ENCODE results near the gene LAPTM4A. TPM values are rescaled to one million over a fixed set of nuclear protein-coding genes. Genes with fewer than 3 reads are reported as not detected.

Gene LAPTM4A
- total RNA-seq, 1 experiment from 2014 or later, result 131 TPM

- Histone ChIP-seq H3K4me2 (ENCODE audit: insufficient read depth, insufficient read length, low read length) (peak within 1 kb of the TSS; percentile 75), H2AFZ (ENCODE audit: low read length) (peak within 1 kb of the TSS; percentile 67), H4K8ac (replicated peaks; ENCODE audit: insufficient read length, low read depth, low read length) (no peak within 1 kb of the TSS), H3K14ac (ENCODE audit: insufficient read depth, low read length) (peak within 1 kb of the TSS; percentile 85; the same call in 1 of the 2 replicates), H3K18ac (ENCODE audit: insufficient read length, low read depth, low read length) (peak within 1 kb of the TSS; percentile 80), H3K9ac (ENCODE audit: extremely low read depth, insufficient read length, low read length) (peak within 1 kb of the TSS; percentile 79), H3T11ph (ENCODE audit: low read length) (peak within 1 kb of the TSS; percentile 53), H3K79me2 (ENCODE audit: insufficient read depth, low read length) (peaks cover 10% of the 10 kb centered on the region; the same call in 1 of the 2 replicates), H3K4ac (ENCODE audit: low read depth, low read length) (no peak within 1 kb of the TSS; the same call in 1 of the 2 replicates), H4K5ac (ENCODE audit: insufficient read length, low read depth, low read length) (no peak within 1 kb of the TSS), H3K27me3 (ENCODE audit: insufficient read depth, low read length) (no peaks in the 10 kb centered on the region), H3K56ac (ENCODE audit: insufficient read length, low read depth, low read length) (no peak within 1 kb of the TSS), H3K79me1 (ENCODE audit: insufficient read depth, low read depth, low read length, poor library complexity, severe bottlenecking) (no peaks in the 10 kb centered on the region), H2BK5ac (ENCODE audit: insufficient read length, low read length) (no peak within 1 kb of the TSS), H3K9me3 (ENCODE audit: control insufficient read depth, low read depth, low read length) (no peaks in the 10 kb centered on the region), H2BK12ac (ENCODE audit: insufficient read length, low read depth, low read length) (no peak within 1 kb of the TSS), H4K20me1 (ENCODE audit: control insufficient read depth, insufficient read depth, insufficient read length) (no peaks in the 10 kb centered on the region), H2AK5ac (ENCODE audit: insufficient read length, low read length) (no peak within 1 kb of the TSS), H3K23me2 (ENCODE audit: insufficient read length, low read depth, low read length, poor library complexity, severe bottlenecking) (peaks cover 6% of the 10 kb centered on the region), H3K4me1 (ENCODE audit: insufficient read depth, low read length) (peaks cover 4% of the 10 kb centered on the region; the same call in 1 of the 2 replicates), H3K27ac (ENCODE audit: insufficient read length, low read depth, low read length) (no peak within 1 kb of the TSS), H3K23ac (ENCODE audit: insufficient read length, low read depth, low read length) (no peak within 1 kb of the TSS), H2BK15ac (ENCODE audit: low read depth, low read length) (no peak within 1 kb of the TSS), H2BK120ac (ENCODE audit: low read depth, low read length, poor library complexity, severe bottlenecking) (no peak within 1 kb of the TSS), H4K91ac (ENCODE audit: insufficient read length, low read depth, low read length) (no peak within 1 kb of the TSS), H2BK20ac (ENCODE audit: low read depth, low read length, poor library complexity, severe bottlenecking) (no peak within 1 kb of the TSS)
- Mint-ChIP-seq H3K4me3 (peak within 1 kb of the TSS; percentile 93 to 96), H3K36me3 (ENCODE audit: insufficient read depth in 1 of 3, low read depth in 3 of 3) (peaks cover 17 to 22% (median 20%) of the 10 kb centered on the region in 3 experiments), H3K27ac (peak within 1 kb of the TSS; percentile 70 to 95 (median 93); a peak in 6 of 7 replicates), H3K4me1 (peaks cover 23 to 26% of the 10 kb centered on the region in 2 experiments), H3K9me3 (no peaks in the 10 kb centered on the region), H3K27me3 (ENCODE audit: low read depth) (no peaks in the 10 kb centered on the region)
- WGBS (ENCODE audit: extremely low coverage, insufficient read length, low lambda C conversion rate), result no CpG with 5 or more reads among the region's 70 CpGs
- TF ChIP-seq CTCF (conservative IDR thresholded peaks at IDR 0.05), result no peak
- DNase-seq, result peak; percentile 95
These were observed 61.6 kb downstream of the LAPTM4A start, which contains the start of gene WDR35 for GRCh38 chr2:19989667-19990415. WDR35 (minus strand) TSS chr2:19990105; CDS start chr2:19990015, 90 bp downstream.

Measured in H9 (cell line).